ENCODE results near the gene WDR55.
"Not testable (repeated sequence)": the region's sequence is repeated elsewhere in the genome, so short reads cannot be mapped to it uniquely, and the experiment has no call there.

WDR55 gene

GRCh38 chr5:140694276-140694675 is 29.6 kb downstream of the WDR55 start:
- no peak overlapping the region for H3K4me3 ChIP-seq (replicated peaks; ENCODE audit: low read depth, low read length)
- peaks cover 36% of the 10 kb centered on the region for H3K36me3 ChIP-seq (ENCODE audit: control insufficient read depth, insufficient read depth, low read length)
- no peaks in the 10 kb centered on the region for H3K27me3 ChIP-seq (replicated peaks; ENCODE audit: control insufficient read depth, insufficient read depth, low read length)
- no peak for TF ChIP-seq CTCF (IDR thresholded peaks at IDR 0.05; ENCODE audit: insufficient read depth, low read length, poor library complexity, severe bottlenecking)
- DNase-seq (ENCODE audit: extremely low read depth, insufficient read length) = no peak

- H3K27me3 ChIP-seq (replicated peaks; ENCODE audit: control insufficient read depth, insufficient read depth, low read length) = no peaks in the 10 kb centered on the region
- no peak for TF ChIP-seq CTCF (IDR thresholded peaks at IDR 0.05; ENCODE audit: insufficient read depth, low read length, poor library complexity, severe bottlenecking)
- peaks cover 36% of the 10 kb centered on the region for H3K36me3 ChIP-seq (ENCODE audit: control insufficient read depth, insufficient read depth, low read length)
- H3K4me3 ChIP-seq (replicated peaks; ENCODE audit: low read depth, low read length) = no peak overlapping the region
- DNase-seq (ENCODE audit: extremely low read depth, insufficient read length) = no peak
Measured at GRCh38 chr5:140696891-140697492, 32.3 kb downstream of the WDR55 start.

DNA sequence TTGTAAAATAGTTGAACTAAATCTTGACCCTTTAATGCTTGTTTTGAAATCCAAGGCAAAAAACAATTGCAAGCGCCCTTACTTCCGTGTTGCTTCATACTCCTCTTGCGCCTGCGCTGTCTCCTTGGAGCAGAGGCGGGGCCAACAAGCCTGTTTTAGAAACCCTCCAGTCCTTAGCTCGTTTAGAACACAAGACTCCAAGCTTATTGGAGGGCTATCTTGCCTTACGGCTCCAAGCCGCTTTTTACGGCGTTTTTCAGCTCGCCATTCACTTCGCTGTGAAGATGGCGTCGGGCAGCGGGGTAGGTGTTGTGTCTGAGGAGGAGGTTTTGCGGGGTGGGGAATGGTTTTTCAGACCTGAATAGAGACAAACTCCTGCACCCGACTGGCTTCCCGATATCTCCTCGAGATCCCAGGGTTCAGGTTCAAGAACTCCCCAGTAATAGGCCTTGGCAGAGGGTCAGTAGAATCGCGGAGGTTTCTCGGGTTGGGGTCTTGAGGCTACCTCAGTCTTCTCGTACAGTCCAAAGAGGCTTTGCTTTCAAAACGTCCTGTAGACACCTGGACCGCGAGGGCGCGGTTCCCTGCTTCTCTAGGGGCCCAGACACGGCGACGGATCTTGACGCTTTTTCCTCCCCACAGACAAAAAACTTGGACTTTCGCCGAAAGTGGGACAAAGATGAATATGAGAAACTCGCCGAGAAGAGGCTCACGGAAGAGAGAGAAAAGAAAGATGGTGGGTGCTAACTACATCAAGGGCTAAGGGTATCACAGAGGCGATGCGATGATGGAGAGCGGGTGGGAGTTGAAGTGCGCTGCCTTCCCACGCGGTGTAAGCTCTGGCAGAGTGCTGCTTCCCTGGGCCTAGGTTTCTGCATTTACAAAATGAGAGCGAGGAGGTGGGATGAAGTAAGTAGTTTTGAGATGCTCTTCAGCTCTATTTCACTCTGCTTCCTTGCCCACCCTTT is 35.8 kb downstream of the WDR55 start, which contains the start of gene ZMAT2:
Gene ZMAT2, plus strand, starts transcription at position 271 of the 968 bp plus-strand sequence. Its CDS starts 14 bp downstream, at position 285.
- no peak for TF ChIP-seq CTCF (IDR thresholded peaks at IDR 0.05; ENCODE audit: insufficient read depth, low read length, poor library complexity, severe bottlenecking)
- peak; percentile 78 for DNase-seq (ENCODE audit: extremely low read depth, insufficient read length)
- peaks cover 31% of the 10 kb centered on the region for H3K36me3 ChIP-seq (ENCODE audit: control insufficient read depth, insufficient read depth, low read length)
- no peaks in the 10 kb centered on the region for H3K27me3 ChIP-seq (replicated peaks; ENCODE audit: control insufficient read depth, insufficient read depth, low read length)
- peak within 1 kb of the TSS; percentile 98 for H3K4me3 ChIP-seq (replicated peaks; ENCODE audit: low read depth, low read length)

DNA sequence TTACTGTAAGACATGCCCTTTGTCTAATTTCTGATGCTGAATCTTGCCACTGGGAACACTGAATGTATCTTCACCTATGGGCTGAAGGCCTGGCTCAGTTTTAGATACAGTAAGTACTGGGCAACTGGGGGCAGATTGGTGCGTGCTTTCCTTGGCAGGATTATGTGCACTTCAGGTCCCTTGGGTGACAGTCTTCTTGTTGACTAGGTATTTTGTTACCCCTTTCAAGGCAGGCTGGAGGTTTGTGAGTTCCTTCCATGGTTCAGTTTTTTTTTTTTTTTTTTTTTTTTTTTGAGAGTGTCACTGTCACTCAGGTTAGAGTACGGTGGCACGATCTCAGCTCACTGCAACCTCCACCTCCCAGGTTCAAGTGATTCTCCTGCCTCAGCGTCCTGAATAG is 43.1 kb downstream of the WDR55 start:
- Histone ChIP-seq H3K36me3 (ENCODE audit: control insufficient read depth, insufficient read depth, low read length) (peaks cover 11% of the 10 kb centered on the region), H3K4me3 (replicated peaks; ENCODE audit: low read depth, low read length) (no peak overlapping the region), H3K27me3 (replicated peaks; ENCODE audit: control insufficient read depth, insufficient read depth, low read length) (no peaks in the 10 kb centered on the region)
- TF ChIP-seq CTCF (IDR thresholded peaks at IDR 0.05; ENCODE audit: insufficient read depth, low read length, poor library complexity, severe bottlenecking) = no peak
- DNase-seq (ENCODE audit: extremely low read depth, insufficient read length) = no peak

DNA sequence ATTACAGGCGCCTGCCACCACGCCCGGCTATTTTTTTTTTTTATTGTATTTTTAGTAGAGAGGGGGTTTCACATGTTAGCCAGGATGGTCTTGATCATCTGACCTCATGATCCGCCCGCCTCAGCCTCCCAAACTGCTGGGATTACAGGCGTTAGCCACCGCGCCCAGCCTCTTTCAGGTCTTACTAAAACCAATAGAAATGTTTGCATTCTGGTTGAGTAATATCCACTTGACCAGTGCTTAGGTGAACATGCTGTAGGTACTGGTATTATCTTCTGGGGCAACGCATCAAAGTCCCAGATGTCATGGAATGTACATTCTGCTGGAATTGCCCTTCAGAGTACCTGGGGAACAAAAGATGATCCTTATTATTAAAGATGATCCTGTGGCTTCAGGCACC is 44.1 kb downstream of the WDR55 start:
- DNase-seq (ENCODE audit: extremely low read depth, insufficient read length); H3K27me3 ChIP-seq (replicated peaks; ENCODE audit: control insufficient read depth, insufficient read depth, low read length); H3K4me3 ChIP-seq (replicated peaks; ENCODE audit: low read depth, low read length); H3K36me3 ChIP-seq (ENCODE audit: control insufficient read depth, insufficient read depth, low read length): not testable (repeated sequence)

GRCh38 chr5:140710899-140711552 is 46.3 kb downstream of the WDR55 start:
- peak; percentile 89 for DNase-seq (ENCODE audit: extremely low read depth, insufficient read length)
- Histone ChIP-seq H3K36me3 (ENCODE audit: control insufficient read depth, insufficient read depth, low read length) (peaks cover 1% of the 10 kb centered on the region; the same call in 1 of the 2 replicates), H3K27me3 (replicated peaks; ENCODE audit: control insufficient read depth, insufficient read depth, low read length) (no peaks in the 10 kb centered on the region), H3K4me3 (replicated peaks; ENCODE audit: low read depth, low read length) (peak overlapping the region; percentile 67)
- no peak for TF ChIP-seq CTCF (IDR thresholded peaks at IDR 0.05; ENCODE audit: insufficient read depth, low read length, poor library complexity, severe bottlenecking)

Measured in GM06990 (cell line).